WTC11 (cell line): ENCODE results near the gene PITPNM3.

Experiments
- ATF1 ChIP-seq: sonication (generic); formaldehyde crosslinking; IDR thresholded peaks from 2 replicates; pipeline ENCODE4 v1.8.1; 2023; ENCODE audit warnings: mild to moderate bottlenecking, moderate library complexity, missing genetic modification reagents
- NR2C2 ChIP-seq: sonication (generic); formaldehyde crosslinking; IDR thresholded peaks from 2 replicates; pipeline ENCODE4 v1.8.0; 2022; ENCODE audit warnings: mild to moderate bottlenecking, missing genetic modification reagents
- OVOL2 ChIP-seq: fragments of 250-450 bp; sonication (Bioruptor Pico); IDR thresholded peaks from 2 replicates; pipeline ENCODE4 v1.9.0; 2021; ENCODE audit warnings: mild to moderate bottlenecking, borderline replicate concordance
- SMAD3 ChIP-seq: sonication (generic); formaldehyde crosslinking; IDR thresholded peaks from 2 replicates; pipeline ENCODE4 v1.8.0; 2022; ENCODE audit warnings: missing genetic modification reagents, mild to moderate bottlenecking, borderline replicate concordance
- TEAD4 ChIP-seq: sonication (generic); formaldehyde crosslinking; IDR thresholded peaks from 2 replicates; pipeline ENCODE4 v1.8.0; 2022; ENCODE audit warnings: mild to moderate bottlenecking, missing genetic modification reagents
- TP53 ChIP-seq: sonication (generic); formaldehyde crosslinking; IDR thresholded peaks from 2 replicates; pipeline ENCODE4 v1.8.1; 2023; ENCODE audit warnings: mild to moderate bottlenecking, missing genetic modification reagents
- ZNF317 ChIP-seq: sonication (generic); formaldehyde crosslinking; IDR thresholded peaks from 2 replicates; pipeline ENCODE4 v1.8.1; 2023; ENCODE audit warnings: low read depth, mild to moderate bottlenecking, moderate library complexity, missing genetic modification reagents, borderline replicate concordance
- TF ChIP-seq, protein P1 (sequence below): fragments of 200-600 bp; IDR thresholded peaks from 2 replicates; pipeline ENCODE4 v1.8.0; 2022; ENCODE audit warnings: antibody characterized with exemption
- TF ChIP-seq, protein P2 (sequence below): sonication (generic); formaldehyde crosslinking; IDR thresholded peaks from 2 replicates; pipeline ENCODE4 v1.8.0; 2023; ENCODE audit warnings: missing genetic modification reagents, mild to moderate bottlenecking, borderline replicate concordance
- TF ChIP-seq, protein P3 (sequence below): sonication (generic); formaldehyde crosslinking; IDR thresholded peaks from 2 replicates; pipeline ENCODE4 v1.8.1; 2023; ENCODE audit warnings: mild to moderate bottlenecking, moderate library complexity, missing genetic modification reagents
- TF ChIP-seq, protein P4 (sequence below): sonication (generic); formaldehyde crosslinking; IDR thresholded peaks from 2 replicates; pipeline ENCODE4 v1.8.0; 2022; ENCODE audit warnings: mild to moderate bottlenecking, missing genetic modification reagents

DNA sequence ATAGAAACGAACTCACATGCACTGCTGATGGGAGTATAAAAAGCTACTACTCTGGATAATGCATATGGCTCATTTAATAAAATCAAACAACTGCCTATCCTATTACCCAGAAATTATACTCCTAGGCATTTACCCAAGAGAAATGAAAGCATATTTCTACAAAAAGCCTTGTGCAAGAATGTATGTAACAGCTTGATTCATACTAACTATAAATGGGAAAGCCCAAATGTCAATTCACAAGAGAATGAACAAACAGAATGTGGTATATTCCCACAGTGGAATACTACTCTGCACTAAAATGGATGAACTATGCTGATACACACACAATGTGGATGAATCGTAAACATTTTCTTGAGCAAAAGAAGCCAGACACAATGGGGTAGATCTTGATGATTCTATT, 45.8 kb upstream of the PITPNM3 start:
- TF ChIP-seq OVOL2 (CRISPR knock-in tag) (no peak), NR2C2 (CRISPR knock-in tag) (no peak), TEAD4 (no peak), ZNF317 (no peak), SMAD3 (CRISPR knock-in tag) (no peak), TP53 (CRISPR knock-in tag) (no peak), ATF1 (no peak)
- TF ChIP-seq, protein P1, sequence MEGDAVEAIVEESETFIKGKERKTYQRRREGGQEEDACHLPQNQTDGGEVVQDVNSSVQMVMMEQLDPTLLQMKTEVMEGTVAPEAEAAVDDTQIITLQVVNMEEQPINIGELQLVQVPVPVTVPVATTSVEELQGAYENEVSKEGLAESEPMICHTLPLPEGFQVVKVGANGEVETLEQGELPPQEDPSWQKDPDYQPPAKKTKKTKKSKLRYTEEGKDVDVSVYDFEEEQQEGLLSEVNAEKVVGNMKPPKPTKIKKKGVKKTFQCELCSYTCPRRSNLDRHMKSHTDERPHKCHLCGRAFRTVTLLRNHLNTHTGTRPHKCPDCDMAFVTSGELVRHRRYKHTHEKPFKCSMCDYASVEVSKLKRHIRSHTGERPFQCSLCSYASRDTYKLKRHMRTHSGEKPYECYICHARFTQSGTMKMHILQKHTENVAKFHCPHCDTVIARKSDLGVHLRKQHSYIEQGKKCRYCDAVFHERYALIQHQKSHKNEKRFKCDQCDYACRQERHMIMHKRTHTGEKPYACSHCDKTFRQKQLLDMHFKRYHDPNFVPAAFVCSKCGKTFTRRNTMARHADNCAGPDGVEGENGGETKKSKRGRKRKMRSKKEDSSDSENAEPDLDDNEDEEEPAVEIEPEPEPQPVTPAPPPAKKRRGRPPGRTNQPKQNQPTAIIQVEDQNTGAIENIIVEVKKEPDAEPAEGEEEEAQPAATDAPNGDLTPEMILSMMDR = no peak
- TF ChIP-seq, protein P2, sequence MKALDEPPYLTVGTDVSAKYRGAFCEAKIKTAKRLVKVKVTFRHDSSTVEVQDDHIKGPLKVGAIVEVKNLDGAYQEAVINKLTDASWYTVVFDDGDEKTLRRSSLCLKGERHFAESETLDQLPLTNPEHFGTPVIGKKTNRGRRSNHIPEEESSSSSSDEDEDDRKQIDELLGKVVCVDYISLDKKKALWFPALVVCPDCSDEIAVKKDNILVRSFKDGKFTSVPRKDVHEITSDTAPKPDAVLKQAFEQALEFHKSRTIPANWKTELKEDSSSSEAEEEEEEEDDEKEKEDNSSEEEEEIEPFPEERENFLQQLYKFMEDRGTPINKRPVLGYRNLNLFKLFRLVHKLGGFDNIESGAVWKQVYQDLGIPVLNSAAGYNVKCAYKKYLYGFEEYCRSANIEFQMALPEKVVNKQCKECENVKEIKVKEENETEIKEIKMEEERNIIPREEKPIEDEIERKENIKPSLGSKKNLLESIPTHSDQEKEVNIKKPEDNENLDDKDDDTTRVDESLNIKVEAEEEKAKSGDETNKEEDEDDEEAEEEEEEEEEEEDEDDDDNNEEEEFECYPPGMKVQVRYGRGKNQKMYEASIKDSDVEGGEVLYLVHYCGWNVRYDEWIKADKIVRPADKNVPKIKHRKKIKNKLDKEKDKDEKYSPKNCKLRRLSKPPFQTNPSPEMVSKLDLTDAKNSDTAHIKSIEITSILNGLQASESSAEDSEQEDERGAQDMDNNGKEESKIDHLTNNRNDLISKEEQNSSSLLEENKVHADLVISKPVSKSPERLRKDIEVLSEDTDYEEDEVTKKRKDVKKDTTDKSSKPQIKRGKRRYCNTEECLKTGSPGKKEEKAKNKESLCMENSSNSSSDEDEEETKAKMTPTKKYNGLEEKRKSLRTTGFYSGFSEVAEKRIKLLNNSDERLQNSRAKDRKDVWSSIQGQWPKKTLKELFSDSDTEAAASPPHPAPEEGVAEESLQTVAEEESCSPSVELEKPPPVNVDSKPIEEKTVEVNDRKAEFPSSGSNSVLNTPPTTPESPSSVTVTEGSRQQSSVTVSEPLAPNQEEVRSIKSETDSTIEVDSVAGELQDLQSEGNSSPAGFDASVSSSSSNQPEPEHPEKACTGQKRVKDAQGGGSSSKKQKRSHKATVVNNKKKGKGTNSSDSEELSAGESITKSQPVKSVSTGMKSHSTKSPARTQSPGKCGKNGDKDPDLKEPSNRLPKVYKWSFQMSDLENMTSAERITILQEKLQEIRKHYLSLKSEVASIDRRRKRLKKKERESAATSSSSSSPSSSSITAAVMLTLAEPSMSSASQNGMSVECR (CRISPR knock-in tag) = no peak
- TF ChIP-seq, protein P3, sequence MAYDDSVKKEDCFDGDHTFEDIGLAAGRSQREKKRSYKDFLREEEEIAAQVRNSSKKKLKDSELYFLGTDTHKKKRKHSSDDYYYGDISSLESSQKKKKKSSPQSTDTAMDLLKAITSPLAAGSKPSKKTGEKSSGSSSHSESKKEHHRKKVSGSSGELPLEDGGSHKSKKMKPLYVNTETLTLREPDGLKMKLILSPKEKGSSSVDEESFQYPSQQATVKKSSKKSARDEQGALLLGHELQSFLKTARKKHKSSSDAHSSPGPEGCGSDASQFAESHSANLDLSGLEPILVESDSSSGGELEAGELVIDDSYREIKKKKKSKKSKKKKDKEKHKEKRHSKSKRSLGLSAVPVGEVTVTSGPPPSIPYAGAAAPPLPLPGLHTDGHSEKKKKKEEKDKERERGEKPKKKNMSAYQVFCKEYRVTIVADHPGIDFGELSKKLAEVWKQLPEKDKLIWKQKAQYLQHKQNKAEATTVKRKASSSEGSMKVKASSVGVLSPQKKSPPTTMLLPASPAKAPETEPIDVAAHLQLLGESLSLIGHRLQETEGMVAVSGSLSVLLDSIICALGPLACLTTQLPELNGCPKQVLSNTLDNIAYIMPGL (CRISPR knock-in tag) = no peak
- TF ChIP-seq, protein P4, sequence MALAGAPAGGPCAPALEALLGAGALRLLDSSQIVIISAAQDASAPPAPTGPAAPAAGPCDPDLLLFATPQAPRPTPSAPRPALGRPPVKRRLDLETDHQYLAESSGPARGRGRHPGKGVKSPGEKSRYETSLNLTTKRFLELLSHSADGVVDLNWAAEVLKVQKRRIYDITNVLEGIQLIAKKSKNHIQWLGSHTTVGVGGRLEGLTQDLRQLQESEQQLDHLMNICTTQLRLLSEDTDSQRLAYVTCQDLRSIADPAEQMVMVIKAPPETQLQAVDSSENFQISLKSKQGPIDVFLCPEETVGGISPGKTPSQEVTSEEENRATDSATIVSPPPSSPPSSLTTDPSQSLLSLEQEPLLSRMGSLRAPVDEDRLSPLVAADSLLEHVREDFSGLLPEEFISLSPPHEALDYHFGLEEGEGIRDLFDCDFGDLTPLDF (CRISPR knock-in tag) = no peak
